GM12873 (cell line): ENCODE measurements around the gene CTRB2.

Source experiments
- TF ChIP-seq, protein P1 (sequence below): IDR thresholded peaks from 2 replicates; pipeline ENCODE4 v1.5.1; 2012; ENCODE audit warnings: low read depth, mild to moderate bottlenecking, moderate library complexity, low read length, control low read depth; ENCODE audit not compliant: insufficient read depth; ENCODE audit errors: missing control alignments

Gene CTRB2

DNA sequence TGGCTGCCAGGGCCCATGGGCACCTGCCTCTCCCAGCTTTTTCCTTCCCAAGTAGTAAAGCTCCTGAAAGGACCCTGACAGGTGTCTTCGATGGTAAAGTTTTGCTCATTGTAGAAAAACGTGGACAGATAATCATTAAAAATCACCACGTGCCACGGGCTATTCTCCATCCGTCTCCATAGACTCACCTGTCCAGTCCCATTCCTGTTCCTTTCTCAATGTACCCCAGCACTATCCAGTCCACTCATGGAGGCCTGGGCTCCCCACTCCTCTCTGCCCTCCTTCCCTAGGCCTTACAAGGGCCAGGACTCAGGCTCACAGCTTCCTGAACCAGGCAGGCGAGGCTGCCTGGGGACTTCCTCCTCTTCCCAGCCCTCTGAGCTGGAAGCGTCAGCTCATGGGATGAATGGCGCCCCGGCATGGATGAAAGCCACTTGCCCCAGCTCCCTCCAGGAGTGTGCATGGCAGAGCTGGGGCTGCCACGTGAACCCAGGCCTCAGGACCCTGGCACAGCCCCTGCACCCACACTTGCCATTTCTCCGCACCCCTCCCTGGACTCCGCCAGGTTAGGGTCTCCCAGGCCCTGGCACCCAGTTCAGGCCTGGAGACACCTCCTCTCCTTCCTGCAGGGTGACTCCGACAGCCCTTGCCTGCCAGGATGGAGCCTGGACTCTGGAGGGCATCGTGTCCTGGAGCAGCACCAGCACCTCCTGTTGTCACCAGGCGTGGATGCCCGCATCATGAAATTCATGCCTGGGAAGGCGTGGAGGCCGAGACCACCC, 20.6 kb upstream of the CTRB2 start:
- TF ChIP-seq, protein P1, sequence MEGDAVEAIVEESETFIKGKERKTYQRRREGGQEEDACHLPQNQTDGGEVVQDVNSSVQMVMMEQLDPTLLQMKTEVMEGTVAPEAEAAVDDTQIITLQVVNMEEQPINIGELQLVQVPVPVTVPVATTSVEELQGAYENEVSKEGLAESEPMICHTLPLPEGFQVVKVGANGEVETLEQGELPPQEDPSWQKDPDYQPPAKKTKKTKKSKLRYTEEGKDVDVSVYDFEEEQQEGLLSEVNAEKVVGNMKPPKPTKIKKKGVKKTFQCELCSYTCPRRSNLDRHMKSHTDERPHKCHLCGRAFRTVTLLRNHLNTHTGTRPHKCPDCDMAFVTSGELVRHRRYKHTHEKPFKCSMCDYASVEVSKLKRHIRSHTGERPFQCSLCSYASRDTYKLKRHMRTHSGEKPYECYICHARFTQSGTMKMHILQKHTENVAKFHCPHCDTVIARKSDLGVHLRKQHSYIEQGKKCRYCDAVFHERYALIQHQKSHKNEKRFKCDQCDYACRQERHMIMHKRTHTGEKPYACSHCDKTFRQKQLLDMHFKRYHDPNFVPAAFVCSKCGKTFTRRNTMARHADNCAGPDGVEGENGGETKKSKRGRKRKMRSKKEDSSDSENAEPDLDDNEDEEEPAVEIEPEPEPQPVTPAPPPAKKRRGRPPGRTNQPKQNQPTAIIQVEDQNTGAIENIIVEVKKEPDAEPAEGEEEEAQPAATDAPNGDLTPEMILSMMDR: no peak

- TF ChIP-seq, protein P1: no peak
These were observed 19.8 kb upstream of the CTRB2 start for GRCh38 chr16:75226550-75227360.

DNA sequence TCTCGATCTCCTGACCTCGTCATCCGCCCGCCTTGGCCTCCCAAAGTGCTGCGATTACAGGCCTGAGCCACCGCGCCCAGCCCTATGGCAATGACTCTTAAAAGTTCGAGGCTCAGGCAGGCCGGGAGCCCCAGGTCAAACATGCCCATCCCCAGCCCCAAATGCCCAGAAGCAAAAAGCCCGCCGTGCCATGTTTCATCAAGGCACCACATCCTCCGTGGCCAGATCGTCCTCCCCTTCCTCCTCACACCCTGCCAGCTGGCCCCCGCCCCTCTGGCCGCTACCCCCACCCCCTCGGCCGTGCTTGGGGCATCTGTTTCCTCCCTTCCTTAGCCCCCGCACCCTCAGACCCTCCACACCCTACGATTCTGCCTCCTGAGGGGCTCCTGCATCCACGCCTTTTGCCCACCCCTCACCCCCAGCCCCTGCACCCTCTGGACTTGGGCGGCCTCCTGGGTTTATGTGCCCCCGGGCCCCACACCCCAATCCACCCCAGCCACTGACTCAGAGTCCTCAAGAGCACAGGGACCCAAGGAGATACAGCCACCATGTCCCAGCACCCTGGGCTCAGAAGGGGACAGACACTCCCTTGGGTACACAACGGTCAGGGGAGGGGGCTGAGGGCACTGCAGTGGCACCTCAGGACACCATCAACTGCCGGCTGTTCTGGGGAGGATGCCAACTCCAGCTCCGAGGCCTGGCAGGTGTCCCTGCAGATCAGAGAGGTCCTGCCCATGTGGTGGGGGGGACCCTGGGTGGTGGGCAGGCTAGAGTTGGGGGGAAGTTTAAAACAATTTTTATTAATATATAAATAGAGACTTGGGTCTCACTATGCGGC, 18.9 kb upstream of the CTRB2 start:
- TF ChIP-seq, protein P1: no peak

DNA sequence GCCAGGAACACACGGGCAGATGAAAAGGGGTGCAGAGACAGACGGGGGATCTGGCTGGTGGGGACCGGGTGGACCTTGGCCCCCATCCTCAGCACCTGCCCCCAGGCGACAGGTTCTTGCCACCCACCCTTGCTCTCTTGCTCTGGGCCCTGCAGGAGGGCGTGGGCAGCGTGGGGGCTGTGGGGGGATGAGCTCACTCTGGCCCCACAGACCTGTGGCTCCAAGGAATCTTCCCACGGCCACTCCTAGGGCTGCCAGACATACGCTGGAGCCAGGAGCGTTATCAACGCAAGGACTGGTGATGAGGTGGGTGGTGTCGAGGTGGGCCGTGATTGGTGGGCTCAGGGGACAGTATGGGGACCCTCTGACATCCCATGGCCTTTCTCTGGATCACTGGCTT, 18.1 kb upstream of the CTRB2 start:
- TF ChIP-seq, protein P1: no peak

DNA sequence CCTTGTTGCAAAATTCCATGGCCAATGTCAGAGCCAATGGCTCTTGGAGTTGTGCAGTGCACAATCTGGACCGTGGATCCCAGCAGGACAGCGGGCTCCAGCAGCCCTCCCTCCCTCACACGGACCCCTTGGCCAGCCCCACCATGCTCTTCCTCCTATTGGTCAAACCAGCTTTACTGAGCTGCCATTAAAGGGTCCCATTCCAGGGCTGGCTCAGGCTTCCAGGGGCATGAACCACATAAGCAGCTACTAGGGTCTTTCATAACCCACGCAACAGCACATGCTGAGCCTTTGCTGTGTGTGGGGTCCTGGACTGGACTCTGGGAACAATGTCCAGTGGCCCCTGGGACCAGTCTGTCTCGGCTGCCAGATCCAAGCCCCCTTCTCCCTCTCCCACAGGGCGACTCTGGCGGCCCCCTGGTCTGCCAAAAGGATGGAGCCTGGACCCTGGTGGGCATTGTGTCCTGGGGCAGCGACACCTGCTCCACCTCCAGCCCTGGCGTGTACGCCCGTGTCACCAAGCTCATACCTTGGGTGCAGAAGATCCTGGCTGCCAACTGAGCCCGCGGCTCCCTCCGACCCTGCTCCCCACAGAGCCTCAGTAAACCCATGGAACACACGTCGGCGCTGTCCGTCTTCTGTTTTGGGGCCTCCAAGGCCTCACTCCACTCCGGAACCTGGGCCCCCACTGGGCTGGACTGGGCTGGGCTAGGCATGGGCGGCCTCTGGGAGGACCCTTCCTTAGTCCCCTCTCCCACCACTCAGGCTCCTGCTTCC, 17.5 kb upstream of the CTRB2 start:
- TF ChIP-seq, protein P1: no peak

GRCh38 chr16:75222271-75222783, 15.4 kb upstream of the CTRB2 start:
- TF ChIP-seq, protein P1: no peak
